Fibroblast of lung (primary cell): ENCODE results near the gene DGKZ. TPM values are rescaled to one million over a fixed set of nuclear protein-coding genes. Genes with fewer than 3 reads are reported as not detected.

Experiments used
- DNase-seq, 2 donors: peaks; one replicate each; pipeline versions ENCODE4 v3.0.0 to v3.0.0-alpha.2; 2010; ENCODE audit warnings: low read depth in 2 of 2
- H2AFZ ChIP-seq: 2 replicates; pipeline ENCODE4 v1.5.1; 2012; ENCODE audit warnings: low read length, control low read depth, inconsistent platforms
- H3K27ac ChIP-seq: 2 replicates; pipeline ENCODE4 v1.5.1; 2011; ENCODE audit warnings: low read length, control low read depth; ENCODE audit not compliant: insufficient read depth
- H3K27me3 ChIP-seq: 2 replicates; pipeline ENCODE4 v1.5.1; 2011; ENCODE audit warnings: mild to moderate bottlenecking, low read length; ENCODE audit not compliant: control insufficient read depth, insufficient read depth
- H3K36me3 ChIP-seq: 2 replicates; pipeline ENCODE4 v1.5.1; 2011; ENCODE audit warnings: low read length; ENCODE audit not compliant: control insufficient read depth, insufficient read depth
- H3K4me1 ChIP-seq: 2 replicates; pipeline ENCODE4 v1.5.1; 2011; ENCODE audit warnings: low read length; ENCODE audit not compliant: control insufficient read depth, insufficient read depth; ENCODE audit errors: extremely low read depth
- H3K4me2 ChIP-seq: 2 replicates; pipeline ENCODE4 v1.5.1; 2011; ENCODE audit warnings: low read length, control low read depth; ENCODE audit not compliant: insufficient read depth; ENCODE audit errors: extremely low read depth
- H3K4me3 ChIP-seq, 4 experiments: fragments of 200-600 bp in 1 of 4; sonication (generic) in 1 of 4; replicated peaks in 1 of 4; 2 replicates each; pipeline ENCODE4 v1.5.1; 2011 to 2016; ENCODE audit warnings: low read length in 4 of 4, low read depth in 3 of 4, mild to moderate bottlenecking in 3 of 4, control low read depth in 2 of 4, inconsistent platforms in 1 of 4, mixed read lengths in 1 of 4; ENCODE audit not compliant: insufficient read depth in 1 of 4; ENCODE audit errors: control extremely low read depth in 1 of 4
- H3K79me2 ChIP-seq: 2 replicates; pipeline ENCODE4 v1.5.1; 2012; ENCODE audit warnings: mild to moderate bottlenecking, low read length, inconsistent platforms; ENCODE audit not compliant: control insufficient read depth, insufficient read depth
- H3K9ac ChIP-seq: 2 replicates; pipeline ENCODE4 v1.5.1; 2011; ENCODE audit warnings: mild to moderate bottlenecking, low read length, control low read depth; ENCODE audit not compliant: insufficient read depth
- H3K9me3 ChIP-seq: 2 replicates; pipeline ENCODE4 v1.5.1; 2012; ENCODE audit warnings: low read depth, low read length; ENCODE audit not compliant: control insufficient read depth, insufficient read depth
- H4K20me1 ChIP-seq: 2 replicates; pipeline ENCODE4 v1.5.1; 2011; ENCODE audit warnings: low read length; ENCODE audit not compliant: control insufficient read depth, insufficient read depth; ENCODE audit errors: extremely low read depth
- EZH2 ChIP-seq: IDR thresholded peaks from 2 replicates; pipeline ENCODE4 v1.5.1; 2012; ENCODE audit warnings: low read length, control low read depth, mild to moderate bottlenecking; ENCODE audit errors: missing control alignments
- polyA minus RNA-seq: library from RNA; depleted of rRNA, polyadenylated mRNA; stranded (reverse); fragments of >200 nt; gene quantifications from 2 replicates; pipeline ENCODE4 v1.2.3, GENCODE V29; 2011; ENCODE audit warnings: low replicate concordance
- polyA plus RNA-seq, 2 donors: library from polyadenylated mRNA; depleted of rRNA in 1 of 2; stranded (reverse) in 1 of 2; unstranded in 1 of 2; fragments of >200 nt; gene quantifications; 2 replicates each; pipeline ENCODE4 v1.2.1, GENCODE V29; 2011 to 2012; ENCODE audit warnings: missing spikeins in 1 of 2
- total RNA-seq: library from RNA; depleted of rRNA; stranded (reverse); fragments of >200 nt; gene quantifications from 2 replicates; pipeline ENCODE4 v1.2.1, GENCODE V29; 2014
- TF ChIP-seq, protein P1 (sequence below), 2 donors: IDR thresholded peaks in 1 of 2; conservative IDR thresholded peaks in 1 of 2; 1 replicate in 1 of 2; 2 replicates in 1 of 2; pipeline ENCODE4 v1.5.1; 2011 to 2012; ENCODE audit warnings: low read length in 2 of 2, control low read depth in 1 of 2, inconsistent platforms in 1 of 2, low read depth in 1 of 2, mild to moderate bottlenecking in 1 of 2

The DGKZ gene, protein sequence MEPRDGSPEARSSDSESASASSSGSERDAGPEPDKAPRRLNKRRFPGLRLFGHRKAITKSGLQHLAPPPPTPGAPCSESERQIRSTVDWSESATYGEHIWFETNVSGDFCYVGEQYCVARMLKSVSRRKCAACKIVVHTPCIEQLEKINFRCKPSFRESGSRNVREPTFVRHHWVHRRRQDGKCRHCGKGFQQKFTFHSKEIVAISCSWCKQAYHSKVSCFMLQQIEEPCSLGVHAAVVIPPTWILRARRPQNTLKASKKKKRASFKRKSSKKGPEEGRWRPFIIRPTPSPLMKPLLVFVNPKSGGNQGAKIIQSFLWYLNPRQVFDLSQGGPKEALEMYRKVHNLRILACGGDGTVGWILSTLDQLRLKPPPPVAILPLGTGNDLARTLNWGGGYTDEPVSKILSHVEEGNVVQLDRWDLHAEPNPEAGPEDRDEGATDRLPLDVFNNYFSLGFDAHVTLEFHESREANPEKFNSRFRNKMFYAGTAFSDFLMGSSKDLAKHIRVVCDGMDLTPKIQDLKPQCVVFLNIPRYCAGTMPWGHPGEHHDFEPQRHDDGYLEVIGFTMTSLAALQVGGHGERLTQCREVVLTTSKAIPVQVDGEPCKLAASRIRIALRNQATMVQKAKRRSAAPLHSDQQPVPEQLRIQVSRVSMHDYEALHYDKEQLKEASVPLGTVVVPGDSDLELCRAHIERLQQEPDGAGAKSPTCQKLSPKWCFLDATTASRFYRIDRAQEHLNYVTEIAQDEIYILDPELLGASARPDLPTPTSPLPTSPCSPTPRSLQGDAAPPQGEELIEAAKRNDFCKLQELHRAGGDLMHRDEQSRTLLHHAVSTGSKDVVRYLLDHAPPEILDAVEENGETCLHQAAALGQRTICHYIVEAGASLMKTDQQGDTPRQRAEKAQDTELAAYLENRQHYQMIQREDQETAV
- total RNA-seq = 24.9 and 35.5 TPM in 2 replicates
- 16.4 and 26.1 TPM in 2 replicates for polyA plus RNA-seq
- polyA plus RNA-seq (2012) = 34.5 and 44.0 TPM in 2 replicates
- 71.9 and 76.7 TPM in 2 replicates for polyA minus RNA-seq

DNA sequence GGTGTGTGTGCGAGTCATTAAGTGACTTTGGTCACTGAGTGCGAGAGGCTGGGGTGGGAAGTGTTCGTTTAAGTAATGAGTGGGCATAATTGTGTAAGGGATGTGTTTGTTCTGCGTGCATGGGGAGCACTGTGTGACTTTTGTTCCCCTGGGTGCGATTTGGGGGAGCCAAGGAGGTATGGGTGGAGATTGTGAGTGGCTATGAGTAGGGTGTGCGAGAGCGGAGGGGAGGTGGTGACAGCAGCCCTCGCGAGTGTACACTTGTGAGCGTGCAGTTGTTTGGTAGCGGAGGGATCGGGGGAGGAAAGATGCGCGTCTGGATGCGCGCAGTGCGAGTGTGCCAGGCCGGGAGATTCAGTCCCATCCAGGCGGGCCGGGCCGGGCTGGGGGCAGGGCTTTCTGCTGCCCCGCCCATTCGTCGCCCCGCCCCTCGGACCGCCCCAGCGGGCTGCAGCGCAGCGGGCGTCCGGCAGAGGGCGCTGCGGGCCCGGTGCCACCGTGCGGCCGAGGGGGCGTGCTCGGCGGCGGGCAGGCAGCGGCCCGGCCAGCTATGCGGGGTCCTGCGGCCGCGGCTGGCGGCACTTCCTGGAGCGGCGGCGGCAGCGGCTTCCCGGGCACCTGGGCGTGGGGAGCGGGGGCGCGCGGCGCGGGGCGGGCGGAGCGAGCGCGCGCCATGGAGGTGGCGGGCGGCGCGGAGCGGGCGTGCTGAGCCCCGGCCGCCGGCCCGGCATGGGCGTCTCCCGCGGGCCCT lies at the start of gene DGKZ:
Gene DGKZ, plus strand, starts transcription at position 578 of the 751 bp plus-strand sequence. CDS start 197 bp downstream, outside the sequence.
- H3K4me3 ChIP-seq = peak within 1 kb of the TSS; percentile 74 to 91 (median 84)
- peak within 1 kb of the TSS; percentile 23 for H3K27ac ChIP-seq
- peaks cover 9% of the 10 kb centered on the region for H3K4me1 ChIP-seq
- H4K20me1 ChIP-seq = no peaks in the 10 kb centered on the region
- H3K9me3 ChIP-seq = no peaks in the 10 kb centered on the region
- H3K27me3 ChIP-seq = peaks cover 7% of the 10 kb centered on the region
- peak within 1 kb of the TSS; percentile 74 for H3K9ac ChIP-seq
- peaks cover 15% of the 10 kb centered on the region for H3K79me2 ChIP-seq
- peak; percentile 70 to 73 for DNase-seq
- peak within 1 kb of the TSS; percentile 88 for H3K4me2 ChIP-seq
- H2AFZ ChIP-seq = peak within 1 kb of the TSS; percentile 72
- TF ChIP-seq, protein P1, sequence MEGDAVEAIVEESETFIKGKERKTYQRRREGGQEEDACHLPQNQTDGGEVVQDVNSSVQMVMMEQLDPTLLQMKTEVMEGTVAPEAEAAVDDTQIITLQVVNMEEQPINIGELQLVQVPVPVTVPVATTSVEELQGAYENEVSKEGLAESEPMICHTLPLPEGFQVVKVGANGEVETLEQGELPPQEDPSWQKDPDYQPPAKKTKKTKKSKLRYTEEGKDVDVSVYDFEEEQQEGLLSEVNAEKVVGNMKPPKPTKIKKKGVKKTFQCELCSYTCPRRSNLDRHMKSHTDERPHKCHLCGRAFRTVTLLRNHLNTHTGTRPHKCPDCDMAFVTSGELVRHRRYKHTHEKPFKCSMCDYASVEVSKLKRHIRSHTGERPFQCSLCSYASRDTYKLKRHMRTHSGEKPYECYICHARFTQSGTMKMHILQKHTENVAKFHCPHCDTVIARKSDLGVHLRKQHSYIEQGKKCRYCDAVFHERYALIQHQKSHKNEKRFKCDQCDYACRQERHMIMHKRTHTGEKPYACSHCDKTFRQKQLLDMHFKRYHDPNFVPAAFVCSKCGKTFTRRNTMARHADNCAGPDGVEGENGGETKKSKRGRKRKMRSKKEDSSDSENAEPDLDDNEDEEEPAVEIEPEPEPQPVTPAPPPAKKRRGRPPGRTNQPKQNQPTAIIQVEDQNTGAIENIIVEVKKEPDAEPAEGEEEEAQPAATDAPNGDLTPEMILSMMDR (conservative IDR thresholded peaks at IDR 0.05 in 1 of 2, IDR thresholded peaks at IDR 0.05 in 1 of 2; ENCODE audit: low read depth in 1 of 2, low read length in 2 of 2) = peak; percentile 30 to 43
- no peak for TF ChIP-seq EZH2
- H3K36me3 ChIP-seq = no peaks in the 10 kb centered on the region

DNA sequence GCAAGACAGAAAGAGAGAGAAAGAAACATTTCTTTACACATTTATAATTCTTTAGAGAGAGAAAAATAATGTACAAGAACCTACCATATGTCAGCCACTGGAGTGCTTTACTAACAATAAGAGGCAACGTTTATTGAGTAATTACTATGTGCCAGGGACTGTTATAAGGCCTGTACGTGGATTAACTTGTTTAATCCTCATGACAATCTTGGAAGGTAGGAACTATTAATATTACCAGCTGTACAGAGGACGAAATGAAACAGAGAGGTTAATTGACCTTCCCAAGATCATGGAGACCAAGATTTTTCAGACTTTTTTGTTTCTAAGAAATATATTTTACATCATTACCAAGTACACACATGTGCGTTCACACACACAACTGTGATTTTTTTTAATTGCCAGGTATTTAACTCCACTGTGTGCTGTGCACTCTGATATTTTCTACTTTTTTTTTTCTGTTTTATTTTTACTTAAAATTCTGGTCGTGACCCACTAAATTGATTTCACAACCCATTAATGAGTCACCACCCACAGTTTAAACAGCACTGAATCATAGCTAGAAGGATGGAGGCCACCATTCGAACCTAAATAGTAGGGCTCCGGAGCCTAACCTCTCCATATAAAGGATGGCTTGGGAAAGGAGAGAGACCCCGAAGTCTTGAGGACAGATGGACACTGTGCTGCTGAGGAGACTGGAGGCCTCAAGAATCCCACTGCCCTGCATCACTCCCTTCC lies 48.4 kb upstream of the DGKZ start:
- H3K4me2 ChIP-seq = peak overlapping the region; percentile 66
- peak overlapping the region in 2 of 4 experiments; percentile 1 to 29 for H3K4me3 ChIP-seq
- peak; percentile 86 to 94 for DNase-seq
- no peak overlapping the region for H3K9ac ChIP-seq
- no peak overlapping the region for H2AFZ ChIP-seq
- TF ChIP-seq EZH2 = no peak
- TF ChIP-seq, protein P1 (conservative IDR thresholded peaks at IDR 0.05 in 1 of 2, IDR thresholded peaks at IDR 0.05 in 1 of 2; ENCODE audit: low read depth in 1 of 2, low read length in 2 of 2) = no peak
- H3K79me2 ChIP-seq = peaks cover 40% of the 10 kb centered on the region
- H4K20me1 ChIP-seq = no peaks in the 10 kb centered on the region
- H3K27me3 ChIP-seq = no peaks in the 10 kb centered on the region
- no peaks in the 10 kb centered on the region for H3K9me3 ChIP-seq
- peak overlapping the region; percentile 24 for H3K27ac ChIP-seq
- H3K4me1 ChIP-seq = peaks cover 48% of the 10 kb centered on the region
- H3K36me3 ChIP-seq = peaks cover 14% of the 10 kb centered on the region
